ENCODE data around the gene RPA3. TPM values are rescaled to one million over a fixed set of nuclear protein-coding genes. Genes with fewer than 3 reads are reported as not detected.

Gene RPA3
- total RNA-seq, 6 donors from 2014 or later = 6.3 to 31.1 (median 19.5) TPM

DNA sequence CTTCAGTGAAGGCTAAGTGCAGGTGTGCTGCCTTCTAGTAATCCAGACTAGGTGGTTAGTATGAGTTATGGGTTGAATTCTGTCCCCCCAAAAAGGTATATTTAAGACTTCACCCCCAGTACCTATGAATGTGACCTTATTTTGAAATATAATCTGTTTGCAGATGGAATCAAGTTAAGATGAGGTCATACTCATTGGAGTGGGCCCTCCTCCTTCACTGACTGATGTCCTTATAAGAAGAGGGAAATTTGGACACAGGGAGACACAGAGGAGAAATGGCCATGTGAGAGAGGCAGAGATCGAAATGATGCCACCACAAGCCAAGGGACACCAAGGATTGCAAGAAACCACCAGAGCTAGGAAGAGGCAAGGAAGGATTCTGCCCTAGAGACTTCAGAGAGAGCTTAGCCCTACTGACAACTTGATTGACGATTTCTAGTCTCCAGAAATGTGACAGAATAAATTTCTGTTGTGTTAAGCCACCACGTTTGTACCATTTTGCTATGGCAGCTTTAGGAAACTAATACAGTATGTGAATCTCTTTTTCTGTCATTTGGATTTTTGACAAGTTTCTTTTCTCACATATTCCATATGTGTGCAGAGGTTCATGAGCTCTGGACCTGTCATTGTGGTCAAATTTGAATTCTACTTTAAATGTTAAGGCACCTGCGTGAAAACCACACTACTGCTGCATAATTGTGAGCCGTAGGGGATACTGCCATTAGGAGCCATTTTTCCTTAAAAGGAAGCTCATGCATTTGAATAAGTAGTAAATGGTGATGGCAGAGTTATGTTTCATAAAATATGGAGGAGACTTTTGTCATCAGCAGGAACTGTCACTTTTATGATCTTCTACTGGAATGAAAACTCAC is 2.6 kb upstream of the RPA3 start:
- Histone ChIP-seq H3K4me1 (peaks cover 0 to 8% (median 0%) of the 10 kb centered on the region in 4 donors), H3K27ac (no peak overlapping the region), H3K27me3 (no peaks in the 10 kb centered on the region), H3K4me3 (no peak overlapping the region), H3K36me3 (no peaks in the 10 kb centered on the region), H3K9me3 (no peaks in the 10 kb centered on the region)
- TF ChIP-seq EP300 (IDR thresholded peaks at IDR 0.05) = no peak
- no peak for TF ChIP-seq POLR2A (IDR thresholded peaks at IDR 0.05)
- TF ChIP-seq, protein P1, sequence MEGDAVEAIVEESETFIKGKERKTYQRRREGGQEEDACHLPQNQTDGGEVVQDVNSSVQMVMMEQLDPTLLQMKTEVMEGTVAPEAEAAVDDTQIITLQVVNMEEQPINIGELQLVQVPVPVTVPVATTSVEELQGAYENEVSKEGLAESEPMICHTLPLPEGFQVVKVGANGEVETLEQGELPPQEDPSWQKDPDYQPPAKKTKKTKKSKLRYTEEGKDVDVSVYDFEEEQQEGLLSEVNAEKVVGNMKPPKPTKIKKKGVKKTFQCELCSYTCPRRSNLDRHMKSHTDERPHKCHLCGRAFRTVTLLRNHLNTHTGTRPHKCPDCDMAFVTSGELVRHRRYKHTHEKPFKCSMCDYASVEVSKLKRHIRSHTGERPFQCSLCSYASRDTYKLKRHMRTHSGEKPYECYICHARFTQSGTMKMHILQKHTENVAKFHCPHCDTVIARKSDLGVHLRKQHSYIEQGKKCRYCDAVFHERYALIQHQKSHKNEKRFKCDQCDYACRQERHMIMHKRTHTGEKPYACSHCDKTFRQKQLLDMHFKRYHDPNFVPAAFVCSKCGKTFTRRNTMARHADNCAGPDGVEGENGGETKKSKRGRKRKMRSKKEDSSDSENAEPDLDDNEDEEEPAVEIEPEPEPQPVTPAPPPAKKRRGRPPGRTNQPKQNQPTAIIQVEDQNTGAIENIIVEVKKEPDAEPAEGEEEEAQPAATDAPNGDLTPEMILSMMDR (IDR thresholded peaks at IDR 0.05) = no peak
- no peak for TF ChIP-seq POLR2AphosphoS5 (IDR thresholded peaks at IDR 0.05)
- DNase-seq (no peak), ATAC-seq (ENCODE audit: low FRiP score in 2 of 2) (no peak)
- 94 to 95% methylated on average over 5 of the region's 5 CpGs for WGBS, 2 donors

DNA sequence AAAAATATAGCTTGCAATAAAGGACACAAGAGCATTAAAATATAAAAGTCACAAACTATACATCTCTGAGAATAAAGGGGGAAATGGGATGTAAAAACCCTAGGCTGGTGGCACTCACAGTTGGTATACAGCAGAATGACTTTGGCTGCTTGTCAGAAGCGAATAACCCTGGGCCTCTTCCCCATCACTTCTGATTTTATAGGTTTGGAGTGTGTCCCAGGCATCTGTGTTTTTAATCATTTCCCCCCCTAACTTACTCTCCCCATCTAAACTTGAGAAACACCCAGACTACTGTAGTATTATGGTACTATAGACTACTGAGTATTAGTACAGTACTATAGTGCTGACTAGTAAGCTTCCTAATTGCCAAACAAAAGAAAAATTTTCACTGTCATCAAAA is 1.8 kb upstream of the RPA3 start:
- no peak for ATAC-seq (ENCODE audit: low FRiP score in 2 of 2)
- 96 to 97% methylated on average over 1 of the region's 1 CpG for WGBS, 2 donors
- no peak overlapping the region for H3K4me3 ChIP-seq

GRCh38 chr7:7719236-7719635 is 829 bp upstream of the RPA3 start:
- Histone ChIP-seq H3K27ac (no peak overlapping the region), H3K9me3 (no peaks in the 10 kb centered on the region), H3K27me3 (no peaks in the 10 kb centered on the region), H3K36me3 (no peaks in the 10 kb centered on the region), H3K4me3 (no peak overlapping the region), H3K4me1 (peaks cover 0 to 8% (median 0%) of the 10 kb centered on the region in 4 donors)
- WGBS, 2 donors = 46 to 61% methylated on average over 2 of the region's 2 CpGs
- TF ChIP-seq, protein P1 (IDR thresholded peaks at IDR 0.05) = no peak
- no peak for TF ChIP-seq POLR2AphosphoS5 (IDR thresholded peaks at IDR 0.05)
- no peak for TF ChIP-seq EP300 (IDR thresholded peaks at IDR 0.05)
- TF ChIP-seq POLR2A (IDR thresholded peaks at IDR 0.05) = no peak
- ATAC-seq (ENCODE audit: low FRiP score in 2 of 2) (peak in 1 of 2 donors; percentile 81), DNase-seq (peak in 1 of 2 donors; percentile 54)

More for the DNA sequence above, 1.8 kb upstream of the RPA3 start:
- TF ChIP-seq POLR2AphosphoS5 (IDR thresholded peaks at IDR 0.05) = no peak
- TF ChIP-seq EP300 (IDR thresholded peaks at IDR 0.05) = no peak
- TF ChIP-seq, protein P1 (IDR thresholded peaks at IDR 0.05) = no peak
- TF ChIP-seq POLR2A (IDR thresholded peaks at IDR 0.05) = no peak
- H3K27ac ChIP-seq = no peak overlapping the region
- H3K36me3 ChIP-seq = no peaks in the 10 kb centered on the region
- H3K4me1 ChIP-seq = peaks cover 0 to 8% (median 0%) of the 10 kb centered on the region in 4 donors
- DNase-seq = no peak
- H3K27me3 ChIP-seq = no peaks in the 10 kb centered on the region
- H3K9me3 ChIP-seq = no peaks in the 10 kb centered on the region

DNA sequence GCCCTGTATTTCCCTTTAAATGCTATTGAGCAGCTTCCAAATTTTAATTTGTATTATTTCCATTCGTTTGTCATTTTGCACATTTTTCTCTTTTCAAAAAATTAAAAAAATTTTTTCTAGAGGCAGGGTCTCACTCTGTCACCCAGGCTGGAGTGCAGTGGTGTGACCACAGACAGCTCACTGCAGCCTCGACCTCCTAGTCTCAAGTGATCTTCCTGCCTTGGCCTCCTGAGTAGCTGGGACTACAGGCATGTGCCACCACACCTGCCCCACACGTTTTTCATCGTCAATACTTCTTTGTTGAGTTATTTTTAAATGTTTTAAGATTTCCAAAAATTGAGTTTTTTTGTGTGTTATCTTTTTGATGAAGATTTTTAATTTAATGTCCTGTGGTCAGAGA is 4.7 kb downstream of the RPA3 start:
- 91 to 93% methylated on average over 4 of the region's 4 CpGs for WGBS, 2 donors
- ATAC-seq (ENCODE audit: low FRiP score in 2 of 2) = no peak
- no peak overlapping the region for H3K27ac ChIP-seq
- DNase-seq = no peak
- TF ChIP-seq EP300 (IDR thresholded peaks at IDR 0.05) = no peak
- TF ChIP-seq, protein P1 (IDR thresholded peaks at IDR 0.05) = no peak
- no peak for TF ChIP-seq POLR2AphosphoS5 (IDR thresholded peaks at IDR 0.05)
- no peak for TF ChIP-seq POLR2A (IDR thresholded peaks at IDR 0.05)
- no peaks in the 10 kb centered on the region for H3K9me3 ChIP-seq
- no peaks in the 10 kb centered on the region for H3K4me1 ChIP-seq
- H3K36me3 ChIP-seq = no peaks in the 10 kb centered on the region
- H3K27me3 ChIP-seq = no peaks in the 10 kb centered on the region
- no peak overlapping the region for H3K4me3 ChIP-seq

Data from upper lobe of left lung (tissue), 6 donors.